GM21786 (cell line): Measurements from ENCODE around the gene ANO1.
"Not testable (repeated sequence)": the region's sequence is repeated elsewhere in the genome, so short reads cannot be mapped to it uniquely, and the experiment has no call there.

Source experiments
- ATAC-seq: cut with Tn5 transposase; IDR thresholded peaks from one replicate; pipeline ENCODE4 v1.9.1; 2021; ENCODE audit not compliant: unreplicated experiment

ANO1 gene

GRCh38 chr11:70078095-70078780, at the start of gene ANO1:
Gene ANO1 (plus strand): TSS chr11:70078317. CDS start chr11:70078607, 290 bp downstream.
- ATAC-seq: no peak

- no peak for ATAC-seq
These were observed 48.8 kb upstream of the ANO1 start for GRCh38 chr11:70029115-70029860.

- no peak for ATAC-seq
These were observed 48.2 kb upstream of the ANO1 start for GRCh38 chr11:70029861-70030380.

GRCh38 chr11:70030412-70030811, 47.7 kb upstream of the ANO1 start:
- no peak for ATAC-seq

GRCh38 chr11:70031631-70032469, 46.3 kb upstream of the ANO1 start:
- no peak for ATAC-seq

GRCh38 chr11:70032470-70032795, 45.7 kb upstream of the ANO1 start:
- no peak for ATAC-seq

- ATAC-seq: no peak
These were observed 45.0 kb upstream of the ANO1 start for GRCh38 chr11:70032943-70033710.

- ATAC-seq: no peak
These were observed 44.4 kb upstream of the ANO1 start for GRCh38 chr11:70033711-70034070.

GRCh38 chr11:70034740-70035365, 43.3 kb upstream of the ANO1 start:
- ATAC-seq: no peak

GRCh38 chr11:70035665-70036064, 42.5 kb upstream of the ANO1 start:
- not testable (repeated sequence) for ATAC-seq

- ATAC-seq: no peak
These were observed 40.9 kb upstream of the ANO1 start for GRCh38 chr11:70036971-70037882.

- no peak for ATAC-seq
These were observed 39.9 kb upstream of the ANO1 start for GRCh38 chr11:70038034-70038834.

GRCh38 chr11:70040452-70040851, 37.7 kb upstream of the ANO1 start:
- no peak for ATAC-seq

GRCh38 chr11:70040869-70041501, 37.1 kb upstream of the ANO1 start:
- ATAC-seq: no peak

GRCh38 chr11:70043482-70043881, 34.6 kb upstream of the ANO1 start:
- ATAC-seq: no peak

GRCh38 chr11:70046089-70046488, 32.0 kb upstream of the ANO1 start:
- ATAC-seq: no peak

- ATAC-seq: no peak
These were observed 29.7 kb upstream of the ANO1 start for GRCh38 chr11:70048279-70049024.
